HG03108 (cell line): ENCODE measurements around the gene GNAQ.

Experiments
- ATAC-seq: cut with Tn5 transposase; IDR thresholded peaks from one replicate; pipeline ENCODE4 v1.9.1; 2021; ENCODE audit warnings: moderate library complexity; ENCODE audit not compliant: unreplicated experiment

The GNAQ gene

DNA sequence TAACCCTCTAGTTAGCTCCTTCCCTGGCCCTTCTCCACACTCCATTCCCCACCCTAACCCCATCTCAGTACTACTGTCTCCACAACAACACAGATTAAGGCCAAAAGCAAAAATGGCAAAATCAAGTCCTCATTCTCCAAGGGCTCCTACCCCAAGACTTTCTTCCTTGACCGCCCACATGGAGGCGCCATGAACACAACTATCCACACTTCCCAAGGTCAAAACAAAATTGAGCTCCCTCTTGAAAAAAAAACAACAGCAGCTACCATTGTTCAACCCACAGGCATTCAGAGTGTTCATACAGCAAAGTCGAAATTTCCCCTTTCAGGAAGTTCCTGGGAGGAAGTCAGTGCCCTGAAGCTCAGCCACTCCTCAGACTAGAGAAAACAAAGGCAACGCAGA is 54.4 kb downstream of the GNAQ start:
- no peak for ATAC-seq

DNA sequence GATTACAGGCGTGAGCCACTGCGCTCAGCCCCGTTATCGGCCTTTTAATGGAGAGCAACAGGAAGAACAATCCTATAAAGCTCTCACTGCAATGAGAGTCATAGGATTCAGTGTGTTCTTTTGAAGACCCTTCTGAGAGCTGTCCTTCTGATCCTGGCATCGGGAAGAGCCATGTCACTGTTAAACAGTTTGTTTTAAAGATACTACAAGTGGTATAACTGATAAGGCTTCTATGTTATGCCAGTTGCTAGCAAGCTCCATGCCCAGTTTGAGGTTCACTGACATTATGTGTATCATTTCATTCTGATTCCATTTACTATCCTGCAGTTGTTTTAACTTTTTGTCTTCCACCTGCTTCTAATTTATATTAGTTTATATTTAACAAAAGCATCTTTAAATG is 55.8 kb downstream of the GNAQ start:
- no peak for ATAC-seq

DNA sequence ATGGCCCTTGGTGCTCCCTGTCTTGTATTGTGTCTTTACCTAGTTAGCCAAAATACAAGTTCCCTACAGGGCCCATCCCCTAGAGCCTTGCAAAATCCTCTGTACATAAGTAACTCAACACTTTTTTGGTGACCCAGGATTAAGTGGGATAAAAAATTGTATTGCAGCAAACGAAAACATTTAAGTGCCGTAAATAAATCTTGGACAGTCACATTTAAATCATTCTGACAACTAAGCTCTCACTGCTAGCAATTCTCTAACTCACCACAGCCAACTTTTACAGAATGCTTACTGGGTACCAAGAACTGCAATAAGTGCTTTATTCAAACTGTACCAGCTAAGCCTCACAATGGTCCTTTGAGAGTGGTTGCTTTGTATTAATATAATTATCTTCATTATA is 56.6 kb downstream of the GNAQ start:
- no peak for ATAC-seq

DNA sequence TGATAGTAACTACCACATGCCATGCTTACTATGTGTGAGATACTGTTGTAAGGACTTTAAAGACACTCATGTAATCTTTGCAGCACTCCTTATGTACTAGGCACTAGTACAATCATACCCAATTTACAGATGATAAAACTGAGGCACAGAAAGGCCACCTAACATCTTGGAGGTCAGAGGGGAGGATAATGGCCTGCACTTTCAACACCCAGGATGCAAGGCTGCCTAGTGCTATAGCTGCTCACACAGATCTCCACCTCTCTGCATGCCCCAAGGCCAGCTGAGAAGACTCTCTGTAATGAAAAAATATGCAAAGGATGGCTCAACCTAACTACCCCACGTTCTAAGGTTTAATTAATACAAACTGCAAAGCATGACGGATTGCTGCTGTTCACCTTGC is 57.2 kb downstream of the GNAQ start:
- no peak for ATAC-seq

DNA sequence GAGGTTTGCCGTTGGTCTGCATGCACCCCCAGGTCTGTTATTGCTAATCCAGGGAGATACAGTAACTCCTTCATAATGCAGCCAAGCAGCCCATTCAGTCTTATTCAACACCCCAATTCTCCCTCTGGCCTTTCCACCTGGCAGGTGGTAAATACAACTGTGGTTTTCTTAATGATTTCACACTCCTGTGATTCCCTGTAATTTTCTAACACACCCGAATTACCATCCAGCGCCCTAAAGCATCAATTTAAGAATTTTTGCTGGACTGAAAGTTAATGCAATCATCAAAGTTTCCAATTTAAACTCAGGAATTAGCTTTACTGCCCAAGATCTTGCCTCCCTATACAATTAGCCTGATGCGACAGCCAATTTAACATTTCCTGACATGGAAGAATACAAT is 62.5 kb downstream of the GNAQ start:
- no peak for ATAC-seq

DNA sequence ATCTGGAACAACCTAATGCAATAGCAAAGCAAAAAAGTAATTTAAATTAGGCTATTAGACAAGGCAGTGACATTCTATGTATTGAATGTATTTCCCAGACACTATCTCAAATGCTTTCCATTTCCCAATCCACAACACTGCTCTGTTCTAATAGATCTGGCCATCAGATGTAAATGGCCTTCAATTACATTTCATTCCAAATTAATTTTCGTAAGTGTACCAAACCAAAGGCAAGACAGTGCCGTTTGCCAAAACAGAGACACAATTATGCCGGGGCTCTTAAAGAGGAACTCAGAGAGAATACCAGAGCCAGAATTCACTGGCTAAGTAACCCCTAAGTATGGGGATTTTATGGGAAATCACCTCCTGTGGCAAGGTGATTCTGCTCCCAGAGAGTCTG is 63.1 kb downstream of the GNAQ start:
- ATAC-seq, result no peak

DNA sequence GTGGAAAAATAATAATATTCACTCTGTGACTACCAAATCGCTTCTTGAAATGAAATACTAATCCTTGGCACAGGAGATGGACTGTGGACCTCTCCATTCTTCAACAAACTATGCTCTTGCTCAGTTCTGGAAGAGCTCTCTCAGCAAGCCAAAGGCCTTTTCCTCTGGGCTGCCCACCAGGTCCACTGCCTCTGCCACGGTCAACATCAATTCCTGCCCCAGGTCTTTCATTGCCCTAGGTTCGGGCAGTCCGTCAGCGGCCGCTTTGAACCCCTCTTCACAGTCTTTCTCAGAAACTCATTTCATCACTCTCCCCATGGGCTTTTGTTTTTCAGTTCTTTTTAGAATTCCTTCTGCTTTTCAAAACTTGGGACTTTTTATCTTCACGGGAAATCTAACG is 64.9 kb downstream of the GNAQ start:
- no peak for ATAC-seq

DNA sequence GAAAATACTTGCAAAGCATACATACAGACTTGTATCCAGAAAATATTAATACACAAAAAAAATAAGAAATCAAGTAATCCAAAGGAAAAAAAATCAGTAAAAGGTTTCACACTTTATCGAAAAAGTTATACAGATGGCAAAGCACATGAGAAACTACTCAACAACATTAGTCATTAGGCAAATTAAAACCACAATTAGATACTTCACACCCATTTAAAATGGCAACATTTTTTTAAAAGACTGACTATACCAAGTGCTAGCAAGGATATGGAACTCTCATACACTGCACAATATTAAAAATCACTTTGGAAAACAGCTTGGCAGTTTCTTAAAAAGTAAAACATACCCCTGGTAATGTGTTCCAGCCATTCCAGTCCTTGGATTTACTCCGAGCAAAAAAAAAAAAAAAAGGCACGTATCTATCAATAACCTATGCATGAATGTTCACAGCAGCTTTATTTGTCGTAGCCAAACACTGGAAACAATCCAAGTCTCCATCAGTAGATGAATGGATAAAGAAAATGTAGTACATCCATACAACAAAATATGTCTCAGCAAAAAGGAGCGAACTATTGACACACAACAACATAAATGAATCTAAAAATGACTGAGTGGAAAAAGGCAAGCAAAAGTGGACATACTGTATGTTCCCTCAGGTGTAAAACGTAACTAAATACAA is 66.0 kb downstream of the GNAQ start:
- ATAC-seq, result no peak

DNA sequence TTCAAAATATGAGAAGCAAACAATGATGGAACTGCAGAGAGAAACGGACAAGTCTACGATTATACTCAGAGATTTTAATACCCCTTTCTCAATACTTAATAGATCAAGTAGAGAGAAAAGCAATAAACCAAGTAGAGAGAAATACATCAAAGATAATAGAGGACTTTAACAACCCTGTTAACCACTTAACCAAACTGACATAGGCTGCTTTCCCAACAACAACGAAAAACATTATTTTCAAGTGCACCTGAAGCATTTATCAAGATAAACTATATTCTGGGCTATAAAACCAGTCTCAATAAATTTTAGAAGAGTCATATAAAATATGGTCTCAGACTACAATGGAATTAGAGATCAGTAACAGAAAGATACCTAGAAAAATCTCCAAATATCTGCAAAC is 67.4 kb downstream of the GNAQ start:
- ATAC-seq, result no peak

DNA sequence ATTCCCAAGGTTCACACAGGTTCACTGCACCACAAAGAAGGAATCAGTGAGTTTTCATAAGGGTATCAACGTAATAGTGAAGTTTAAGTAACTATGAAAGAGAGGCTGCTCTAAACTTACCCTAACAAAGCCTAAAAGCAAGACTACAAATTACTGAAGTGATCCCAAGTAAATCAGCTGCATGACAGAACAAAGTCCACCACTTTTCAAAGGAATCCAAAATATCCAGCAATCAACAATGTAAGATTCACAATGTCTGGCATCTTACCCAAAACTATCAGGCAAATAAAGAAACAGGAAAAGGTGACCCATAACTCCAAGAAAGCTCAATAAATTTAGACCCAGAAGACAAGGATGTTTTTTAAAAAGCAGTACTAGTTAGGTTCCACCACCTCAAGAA is 70.1 kb downstream of the GNAQ start:
- ATAC-seq, result no peak

DNA sequence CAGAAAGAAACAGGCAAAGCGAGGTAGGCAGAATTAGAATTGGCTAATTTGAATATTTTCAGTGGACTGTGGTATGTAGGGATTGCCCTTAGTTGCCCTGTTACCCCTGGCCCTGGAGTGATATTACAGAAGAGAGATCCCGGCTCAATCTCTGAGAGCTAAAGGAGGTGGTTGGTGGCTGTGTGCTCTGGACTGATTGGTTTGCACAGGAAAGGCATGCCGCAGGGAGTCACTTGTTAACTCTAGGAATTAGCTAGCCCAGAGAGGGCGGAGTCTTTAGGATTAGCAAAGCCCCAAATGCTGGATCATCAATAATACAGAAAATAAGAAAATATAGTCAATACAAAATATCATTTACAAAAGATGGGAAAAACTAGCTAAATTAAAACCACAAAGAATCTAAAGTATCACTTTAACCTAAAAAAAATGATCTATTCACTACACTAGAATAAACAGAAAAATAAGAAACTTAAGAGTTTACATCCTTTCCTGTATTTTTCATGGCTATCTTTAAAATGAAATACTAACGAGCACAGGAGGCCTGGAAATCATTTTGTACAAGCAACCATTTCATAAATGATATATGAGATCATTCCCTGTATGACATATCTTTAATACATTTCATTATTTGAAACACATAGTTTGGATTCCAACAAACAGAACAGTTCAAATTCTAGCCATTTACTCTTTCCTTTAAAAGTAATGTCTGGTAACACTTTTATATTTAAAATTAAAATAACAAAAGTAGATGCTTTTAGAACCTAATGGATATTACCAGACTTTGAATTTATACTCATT is 71.1 kb downstream of the GNAQ start:
- ATAC-seq, result no peak

DNA sequence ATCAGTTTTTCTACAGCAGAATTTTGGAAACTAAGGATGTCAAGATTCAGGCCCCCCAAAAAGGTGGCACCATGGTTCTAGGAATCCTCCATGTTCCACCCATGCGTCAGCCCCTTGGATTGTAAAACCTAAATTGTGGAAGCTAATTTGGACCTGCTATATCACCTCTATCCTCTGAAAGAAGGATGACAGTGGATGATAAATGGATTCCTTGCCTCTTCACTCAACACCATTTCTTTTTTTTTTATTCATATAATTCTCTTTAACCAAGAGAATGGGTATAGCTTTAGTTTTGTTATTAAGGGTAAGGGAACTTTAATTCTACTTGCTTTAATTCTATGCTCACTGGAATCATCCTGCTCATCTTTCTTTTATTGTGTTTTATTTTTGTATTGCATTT is 71.8 kb downstream of the GNAQ start:
- no peak for ATAC-seq

DNA sequence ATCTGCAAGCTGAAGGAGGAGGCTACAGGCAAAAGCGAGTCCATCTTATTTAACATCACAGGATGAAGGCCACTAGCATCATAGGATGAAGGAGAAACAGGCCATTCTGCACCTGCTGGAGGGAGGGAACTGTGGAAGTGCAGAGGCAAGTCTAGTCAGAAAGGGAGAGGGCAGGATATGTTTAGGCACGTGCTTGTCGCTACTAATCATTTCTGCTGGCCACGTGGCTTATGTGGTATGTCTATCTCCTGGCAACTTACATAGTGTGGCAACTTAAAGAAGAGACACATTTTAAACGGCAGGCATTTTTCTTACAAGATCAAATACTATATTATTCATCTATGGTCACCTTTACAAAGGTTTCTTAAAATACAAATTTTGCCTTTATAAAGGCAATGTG is 74.0 kb downstream of the GNAQ start:
- ATAC-seq, result no peak

DNA sequence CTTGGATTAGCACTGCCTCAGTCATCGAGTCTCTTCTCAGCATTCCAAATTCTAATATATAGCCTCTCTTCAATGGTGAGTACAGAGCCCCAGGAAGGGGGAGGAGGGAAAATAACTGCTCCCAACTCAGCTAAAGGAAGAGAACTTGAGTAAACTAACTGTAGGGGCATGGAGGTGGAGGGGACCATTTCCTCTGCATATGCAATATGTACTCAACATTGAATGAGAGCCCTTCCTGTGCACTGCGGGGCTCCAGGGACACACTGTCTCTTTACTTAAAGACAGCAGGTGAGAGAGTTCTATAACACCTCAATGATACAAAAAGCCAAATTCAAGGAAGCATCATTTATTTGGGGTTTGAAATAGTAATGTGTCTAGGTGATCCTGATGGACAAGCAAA is 75.1 kb downstream of the GNAQ start:
- ATAC-seq, result no peak

DNA sequence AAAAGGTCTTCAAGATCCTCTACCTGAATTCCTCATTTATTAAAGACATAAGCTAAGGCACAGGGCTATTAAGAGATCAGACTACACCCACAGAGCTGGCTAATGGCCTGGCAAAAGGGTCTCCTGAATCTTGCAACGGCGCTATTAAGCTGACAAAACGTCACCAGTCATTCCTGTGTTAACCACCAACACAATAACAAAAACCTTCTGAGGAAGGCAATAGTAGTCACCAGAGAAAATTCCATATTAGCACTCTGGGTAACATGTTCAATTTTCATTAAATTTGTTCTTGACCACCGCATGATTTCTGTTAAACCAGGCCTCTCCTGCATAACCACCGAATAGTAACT is 77.0 kb downstream of the GNAQ start:
- ATAC-seq, result no peak

DNA sequence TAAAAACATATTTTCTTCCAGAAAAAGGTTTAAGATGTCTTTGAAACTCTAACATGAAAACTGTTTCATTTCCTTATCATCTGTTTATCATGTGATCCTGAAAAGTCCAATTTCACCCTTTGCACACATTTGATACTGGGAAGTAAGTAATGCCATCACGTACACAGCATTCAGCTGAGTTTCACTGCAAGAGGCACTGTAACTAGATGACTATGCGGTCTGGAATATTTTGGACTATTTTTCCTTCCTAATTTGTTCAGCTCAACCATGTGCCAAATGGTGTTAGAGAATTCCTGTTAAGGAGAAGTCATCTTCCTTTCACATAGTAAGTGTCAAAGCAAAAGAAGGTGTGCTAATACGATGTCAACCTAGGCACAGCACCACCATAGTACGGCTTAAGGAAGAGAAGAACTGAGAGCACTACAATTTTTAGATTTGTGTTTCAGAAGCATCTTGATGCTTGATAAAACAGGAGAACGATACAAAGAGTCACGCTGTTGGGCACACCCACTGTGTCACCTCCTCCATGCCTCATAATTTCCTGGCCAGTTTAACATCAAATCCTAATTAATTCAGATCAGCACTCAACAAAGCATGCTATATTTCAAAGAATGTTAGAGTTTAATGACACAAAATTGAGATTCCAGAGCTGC is 77.5 kb downstream of the GNAQ start:
- no peak for ATAC-seq

DNA sequence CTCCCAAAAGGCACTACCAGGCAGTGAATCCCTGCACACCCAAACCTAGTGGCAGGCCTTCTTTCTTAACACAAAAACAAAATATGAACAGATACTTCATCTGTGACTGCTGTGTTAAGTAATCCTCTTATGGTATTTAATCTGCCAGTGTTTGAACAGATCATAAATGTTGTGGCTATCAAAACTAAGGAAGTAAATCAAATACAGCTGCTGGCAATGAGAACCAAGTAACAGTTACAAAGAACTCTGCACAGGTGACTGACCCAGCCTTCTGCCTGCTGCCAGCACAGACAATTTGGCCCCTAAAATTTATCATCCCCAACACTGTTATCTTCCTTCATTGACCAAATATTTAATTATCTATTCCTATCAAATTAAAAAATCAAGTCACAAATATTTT is 78.0 kb downstream of the GNAQ start:
- no peak for ATAC-seq

DNA sequence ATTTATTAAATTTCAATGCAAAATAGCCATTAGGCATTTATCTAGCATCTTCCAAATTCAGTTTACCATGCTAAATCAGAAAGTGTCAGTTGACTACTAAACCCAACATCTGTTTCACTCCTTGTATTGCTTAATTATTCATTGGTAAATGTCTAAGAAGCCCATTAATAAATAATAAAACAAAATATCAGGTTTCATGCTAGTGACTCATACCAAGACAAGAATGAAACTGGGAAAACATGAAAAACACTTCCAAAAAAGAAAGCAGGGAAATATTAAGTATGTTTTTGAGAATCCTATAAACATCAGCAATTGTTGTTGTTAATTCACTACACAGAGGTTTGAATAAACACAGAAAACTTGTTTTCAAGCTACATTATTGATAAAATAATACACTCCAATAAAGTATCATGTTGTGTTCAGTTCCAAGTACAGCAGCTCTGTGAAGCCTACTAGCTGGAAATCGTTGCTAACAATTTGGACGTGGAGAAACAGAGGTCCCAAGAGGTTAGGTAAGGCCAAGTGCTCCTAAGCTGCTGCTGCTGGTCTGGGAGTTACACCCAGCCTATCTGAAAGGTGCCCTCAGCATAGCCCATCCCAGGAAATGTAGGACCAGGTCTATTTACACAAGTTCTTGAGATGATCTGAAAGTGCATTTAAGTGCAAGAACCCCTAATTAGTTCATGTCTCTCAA is 78.8 kb downstream of the GNAQ start:
- ATAC-seq, result no peak

DNA sequence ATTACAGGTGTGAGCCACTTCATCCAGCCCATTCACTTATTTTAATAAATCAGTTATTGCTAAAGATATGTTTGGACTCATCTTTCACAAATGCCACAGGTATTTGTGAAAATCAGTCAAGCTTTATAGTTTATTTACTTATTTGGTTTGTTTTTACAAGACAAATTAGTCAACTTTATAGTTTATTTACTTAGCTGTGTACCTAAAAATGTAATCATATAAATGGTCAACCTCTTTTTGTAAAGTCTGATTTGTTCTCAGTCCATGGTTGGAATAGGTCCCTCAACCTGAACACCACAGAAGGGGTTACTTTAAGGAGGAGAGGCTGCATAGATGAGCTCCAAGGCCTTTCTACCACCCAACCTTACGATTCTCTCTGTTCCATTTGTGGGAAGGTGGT is 80.2 kb downstream of the GNAQ start:
- ATAC-seq, result no peak

DNA sequence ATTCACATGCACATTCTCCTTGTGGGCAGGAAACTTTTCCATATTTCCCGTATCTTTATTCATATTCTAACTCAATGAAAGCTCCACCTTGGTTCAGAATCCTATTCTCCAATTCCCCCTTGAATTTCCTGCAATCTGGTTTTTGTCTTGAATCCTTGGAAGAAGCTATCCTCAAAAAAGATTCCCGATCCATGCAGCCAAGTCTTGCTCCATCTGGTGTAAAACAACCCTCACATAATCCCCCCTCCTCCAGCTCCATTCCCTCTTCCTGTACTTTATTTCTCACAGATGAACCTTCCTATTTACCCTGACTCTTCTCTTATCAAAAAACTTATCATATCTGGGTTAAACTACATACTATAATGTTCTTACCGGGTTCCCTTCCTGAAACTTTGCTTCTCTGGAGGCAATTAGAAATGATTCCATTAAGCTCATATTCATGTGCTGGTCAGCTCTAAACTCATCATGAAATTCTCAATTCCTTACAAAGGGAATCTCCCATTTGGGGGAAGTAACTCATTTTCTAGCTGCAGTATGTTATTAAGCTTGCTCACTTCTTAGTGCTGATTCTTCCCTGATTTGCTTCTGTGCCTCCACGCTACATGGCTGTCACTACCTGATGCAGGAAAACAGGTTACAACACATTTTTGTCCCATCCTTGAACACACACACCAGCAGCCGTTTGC is 81.7 kb downstream of the GNAQ start:
- ATAC-seq, result no peak

DNA sequence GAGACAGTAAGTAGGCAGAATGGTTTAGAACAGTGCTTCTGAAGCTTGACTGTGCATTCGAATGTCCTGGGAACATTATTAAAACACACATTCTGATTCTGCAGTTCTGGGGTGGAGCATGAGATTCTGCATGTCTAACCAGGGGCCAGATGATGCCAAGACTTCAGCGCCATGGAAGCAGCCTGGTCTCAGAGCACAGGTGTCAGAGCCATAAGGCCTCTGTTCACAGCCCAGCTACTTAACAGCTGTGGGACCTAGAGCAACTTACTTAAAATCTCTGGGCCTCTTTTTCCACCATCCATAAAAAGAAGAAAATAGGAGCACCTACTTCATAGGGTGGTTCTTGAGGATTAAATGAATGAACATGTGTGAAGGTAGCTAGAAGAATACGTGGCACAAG is 84.0 kb downstream of the GNAQ start:
- ATAC-seq, result no peak
